PC-3 (cell line): Measurements from ENCODE around the gene LINC01488. TPM values are rescaled to one million over a fixed set of nuclear protein-coding genes. Genes with fewer than 3 reads are reported as not detected.

Experiments used
- ATAC-seq: fragments of 200-7000 bp; cut with Tn5 transposase; 2 replicates; pipeline ENCODE4 v1.9.1; 2020; ENCODE audit warnings: mild to moderate bottlenecking, moderate library complexity
- BruUV-seq: library from RNA; stranded (reverse); fragments of 400-500 nt; replicated peaks from 2 replicates; lab custom pipeline; 2021; lab: Mats Ljungman, UMichigan
- CTCF ChIA-PET: fragments of 300-600 bp; sonication (Branson Sonifier 250); formaldehyde crosslinking; loops from one replicate; lab custom pipeline; 2022; ENCODE audit warnings: antibody characterized with exemption; lab: Charles Lee
- POLR2A ChIA-PET: fragments of 300-600 bp; sonication (Branson Sonifier 250); formaldehyde crosslinking; loops from one replicate; lab custom pipeline; 2022; ENCODE audit warnings: antibody characterized with exemption; ENCODE audit not compliant: unreplicated experiment; lab: Charles Lee
- DNase-seq: peaks from one replicate; pipeline ENCODE4 v3.0.0-alpha.2; 2015
- H2AFZ ChIP-seq: fragments of 300-600 bp; sonication (generic); 2 replicates; pipeline ENCODE4 v1.6.0; 2016; ENCODE audit warnings: antibody characterized with exemption, low read length
- H3F3A ChIP-seq: fragments of 300-600 bp; sonication (generic); one replicate; pipeline ENCODE4 v1.6.0; 2017; ENCODE audit warnings: antibody characterized with exemption, low read length, control low read depth, mild to moderate bottlenecking; ENCODE audit not compliant: unreplicated experiment
- H3K27ac ChIP-seq: fragments of 300-600 bp; sonication (generic); 2 replicates; pipeline ENCODE4 v1.5.1; 2016; ENCODE audit warnings: mild to moderate bottlenecking, low read length
- H3K27me3 ChIP-seq: fragments of 300-600 bp; sonication (generic); 2 replicates; pipeline ENCODE4 v1.6.1; 2016; ENCODE audit warnings: low read length, mixed read lengths
- H3K36me3 ChIP-seq: fragments of 300-600 bp; sonication (generic); 2 replicates; pipeline ENCODE4 v1.6.1; 2016; ENCODE audit warnings: low read depth, mixed run types, low read length, mixed read lengths
- H3K4me1 ChIP-seq: fragments of 300-600 bp; sonication (generic); 2 replicates; pipeline ENCODE4 v1.5.1; 2016; ENCODE audit warnings: low read length; ENCODE audit not compliant: insufficient read depth
- H3K4me2 ChIP-seq: fragments of 300-600 bp; sonication (generic); 2 replicates; pipeline ENCODE4 v1.6.0; 2016; ENCODE audit warnings: low read length
- H3K4me3 ChIP-seq: fragments of 300-600 bp; sonication (generic); 2 replicates; pipeline ENCODE4 v1.5.1; 2016; ENCODE audit warnings: mild to moderate bottlenecking, low read length, mixed read lengths
- H3K79me2 ChIP-seq: fragments of 300-600 bp; sonication (generic); 2 replicates; pipeline ENCODE4 v1.6.1; 2017; ENCODE audit warnings: low read length, mixed read lengths
- H3K9ac ChIP-seq: fragments of 300-600 bp; sonication (generic); 2 replicates; pipeline ENCODE4 v1.6.0; 2016; ENCODE audit warnings: mild to moderate bottlenecking, low read length
- H3K9me2 ChIP-seq: fragments of 300-600 bp; sonication (generic); replicated peaks from 2 replicates; pipeline ENCODE4 v1.6.1; 2016; ENCODE audit warnings: mixed run types, low read length, mixed read lengths
- H3K9me3 ChIP-seq: fragments of 300-600 bp; sonication (generic); 2 replicates; pipeline ENCODE4 v1.6.1; 2016; ENCODE audit warnings: low read length, mixed read lengths
- H4K20me1 ChIP-seq: fragments of 300-600 bp; sonication (generic); 2 replicates; pipeline ENCODE4 v1.6.1; 2016; ENCODE audit warnings: low read length, mixed read lengths
- CTCF ChIP-seq: fragments of 300-600 bp; sonication (generic); conservative IDR thresholded peaks from 2 replicates; pipeline ENCODE4 v1.5.1; 2017; ENCODE audit warnings: antibody characterized with exemption, low read depth, mild to moderate bottlenecking, low read length
- EZH2 ChIP-seq: fragments of 300-600 bp; sonication (generic); IDR thresholded peaks from one replicate; pipeline ENCODE4 v1.6.1; 2017; ENCODE audit warnings: antibody characterized with exemption, mild to moderate bottlenecking, low read length; ENCODE audit not compliant: unreplicated experiment
- EZH2phosphoT487 ChIP-seq: fragments of 300-600 bp; sonication (generic); IDR thresholded peaks from 2 replicates; pipeline ENCODE4 v1.6.1; 2018; ENCODE audit warnings: mild to moderate bottlenecking, antibody characterized with exemption, low read length, borderline replicate concordance
- intact Hi-C: fragments of 100-400 bp; cut with micrococcal nuclease; formaldehyde crosslinking; loops from 2 replicates; pipeline ENCODE4 v1.9.0; 2023
- total RNA-seq: library from RNA; depleted of rRNA; stranded (reverse); fragments of >200 nt; gene quantifications from 2 replicates; pipeline ENCODE4 v1.2.3, GENCODE V29; 2014

Gene LINC01488
- total RNA-seq, 1 experiment from 2014 or later: not detected

- no peak for ATAC-seq
- H3K4me2 ChIP-seq: no peak overlapping the region
- BruUV-seq: no TSS peak
These were observed 23.3 kb downstream of the LINC01488 start for GRCh38 chr11:69504576-69505335.

GRCh38 chr11:69508974-69509373 lies 27.5 kb downstream of the LINC01488 start:
- Histone ChIP-seq H3K4me3 (no peak overlapping the region), H3K4me1 (peaks cover 14% of the 10 kb centered on the region), H3K9ac (no peak overlapping the region), H3K36me3 (no peaks in the 10 kb centered on the region), H4K20me1 (no peaks in the 10 kb centered on the region), H2AFZ (no peak overlapping the region), H3K27me3 (no peaks in the 10 kb centered on the region), H3K27ac (no peak overlapping the region), H3K9me3 (no peaks in the 10 kb centered on the region), H3K79me2 (no peaks in the 10 kb centered on the region), H3K4me2 (no peak overlapping the region), H3F3A (no peaks in the 10 kb centered on the region), H3K9me2 (no peaks in the 10 kb centered on the region)
- ChIA-PET POLR2A (no interaction called here), CTCF (no interaction called here)
- TF ChIP-seq EZH2 (no peak), CTCF (no peak), EZH2phosphoT487 (no peak)
- intact Hi-C loops: no loop called here
- no TSS peak for BruUV-seq
- DNase-seq (no peak), ATAC-seq (no peak)

More at GRCh38 chr11:69504576-69505335, 23.3 kb downstream of the LINC01488 start:
- Histone ChIP-seq H3K9me3 (no peaks in the 10 kb centered on the region), H3K36me3 (no peaks in the 10 kb centered on the region), H3K4me3 (no peak overlapping the region), H3K27me3 (no peaks in the 10 kb centered on the region), H3F3A (no peaks in the 10 kb centered on the region), H3K9ac (no peak overlapping the region), H3K4me1 (peaks cover 5% of the 10 kb centered on the region; the same call in 1 of the 2 replicates), H3K79me2 (no peaks in the 10 kb centered on the region), H4K20me1 (no peaks in the 10 kb centered on the region), H3K27ac (no peak overlapping the region), H3K9me2 (no peaks in the 10 kb centered on the region), H2AFZ (no peak overlapping the region)
- POLR2A ChIA-PET: no interaction called here
- CTCF ChIA-PET: no interaction called here
- no peak for DNase-seq
- intact Hi-C loops: no loop called here
- TF ChIP-seq EZH2phosphoT487: no peak
- no peak for TF ChIP-seq EZH2
- TF ChIP-seq CTCF: no peak

- Histone ChIP-seq H2AFZ (no peak overlapping the region), H3K4me3 (no peak overlapping the region), H3K27me3 (no peaks in the 10 kb centered on the region), H3K4me1 (peaks cover 14% of the 10 kb centered on the region), H4K20me1 (no peaks in the 10 kb centered on the region), H3K27ac (no peak overlapping the region), H3K9me2 (no peaks in the 10 kb centered on the region), H3F3A (no peaks in the 10 kb centered on the region), H3K36me3 (no peaks in the 10 kb centered on the region), H3K4me2 (no peak overlapping the region), H3K9me3 (no peaks in the 10 kb centered on the region), H3K9ac (no peak overlapping the region), H3K79me2 (no peaks in the 10 kb centered on the region)
- CTCF ChIA-PET: no interaction called here
- intact Hi-C loops: no loop called here
- ATAC-seq (no peak), DNase-seq (no peak)
- POLR2A ChIA-PET: no interaction called here
- BruUV-seq: no TSS peak
- TF ChIP-seq EZH2 (no peak), CTCF (no peak), EZH2phosphoT487 (no peak)
These were observed 27.9 kb downstream of the LINC01488 start for GRCh38 chr11:69509381-69509780.
